ENCODE data around the gene PIGQ. TPM values are rescaled to one million over a fixed set of nuclear protein-coding genes. Genes with fewer than 3 reads are reported as not detected.

Gene PIGQ
- 29.7 to 46.5 TPM (median 42.0 TPM) in 5 replicates for total RNA-seq (2022; extraction: Qiagen RNA extraction)

GRCh38 chr16:569445-570254 lies at the start of gene PIGQ:
Gene PIGQ, plus strand, starts transcription at chr16:569968. Its CDS starts 4,107 bp downstream, at chr16:574075.

GRCh38 chr16:527015-527903 lies 42.5 kb upstream of the PIGQ start, which contains the start of gene CAPN15:
Gene CAPN15, plus strand, starts transcription at chr16:527712. Its CDS starts 19,127 bp downstream, at chr16:546839.

GRCh38 chr16:560204-560700 lies 9.5 kb upstream of the PIGQ start, which contains the start of gene PRR35:
Gene PRR35, plus strand, starts transcription at chr16:560394. Its CDS starts 2,901 bp downstream, at chr16:563295.

GRCh38 chr16:566475-567372 lies 3.0 kb upstream of the PIGQ start, which contains the start of gene NHLRC4:
Gene NHLRC4, plus strand, starts transcription at chr16:567005. Its CDS starts 1,043 bp downstream, at chr16:568048.

GRCh38 chr16:589658-590187 lies 20.0 kb downstream of the PIGQ start, which contains the start of gene RAB40C:
Gene RAB40C, plus strand, starts transcription at chr16:590066. Its CDS starts 226 bp downstream, at chr16:590292.

GRCh38 chr16:630815-631405 lies 61.1 kb downstream of the PIGQ start, which contains the start of gene WFIKKN1:
Gene WFIKKN1, plus strand, starts transcription at chr16:630985. Its CDS starts 269 bp downstream, at chr16:631254.

Other genes with a start within 250 kb of the PIGQ start
- 26.1 to 36.7 TPM (median 35.3 TPM) in 5 replicates for gene AXIN1, start 217.2 kb upstream of the PIGQ start, total RNA-seq (2022; extraction: Qiagen RNA extraction)
- gene MRPL28, start 199.4 kb upstream of the PIGQ start, total RNA-seq (2022; extraction: Qiagen RNA extraction), result 122 to 138 TPM (median 130 TPM) in 5 replicates
- gene PGAP6, start 188.0 kb upstream of the PIGQ start, total RNA-seq (2022; extraction: Qiagen RNA extraction), result 25.0 to 40.2 TPM (median 40.2 TPM) in 5 replicates
- gene NME4, start 172.8 kb upstream of the PIGQ start, total RNA-seq (2022; extraction: Qiagen RNA extraction), result 274 to 468 TPM (median 443 TPM) in 5 replicates
- 19.7 to 30.5 TPM (median 29.6 TPM) in 5 replicates for gene DECR2, start 168.1 kb upstream of the PIGQ start, total RNA-seq (2022; extraction: Qiagen RNA extraction)
- 19.3 to 25.6 TPM (median 21.6 TPM) in 5 replicates for gene RAB11FIP3, start 144.3 kb upstream of the PIGQ start, total RNA-seq (2022; extraction: Qiagen RNA extraction)
- gene CAPN15, start 42.3 kb upstream of the PIGQ start, total RNA-seq (2022; extraction: Qiagen RNA extraction), result 43.1 to 85.3 TPM (median 79.8 TPM) in 5 replicates
- 0.11 to 0.21 TPM (median 0.16 TPM) in 5 replicates for gene PRR35, start 9.6 kb upstream of the PIGQ start, total RNA-seq (2022; extraction: Qiagen RNA extraction)
- gene NHLRC4, start 3.0 kb upstream of the PIGQ start, total RNA-seq (2022; extraction: Qiagen RNA extraction), result 0.18 to 0.31 TPM (median 0.23 TPM) in 5 replicates
- gene RAB40C, start 20.1 kb downstream of the PIGQ start, total RNA-seq (2022; extraction: Qiagen RNA extraction), result 13.6 to 21.0 TPM (median 19.8 TPM) in 5 replicates
- gene WFIKKN1, start 61.0 kb downstream of the PIGQ start, total RNA-seq (2022; extraction: Qiagen RNA extraction), result 0.10 to 0.22 TPM (median 0.17 TPM) in 5 replicates
- 80.2 to 152 TPM (median 145 TPM) in 5 replicates for gene METTL26, start 66.3 kb downstream of the PIGQ start, total RNA-seq (2022; extraction: Qiagen RNA extraction)
- 18.9 to 46.8 TPM (median 43.8 TPM) in 5 replicates for gene MCRIP2, start 71.9 kb downstream of the PIGQ start, total RNA-seq (2022; extraction: Qiagen RNA extraction)
- 15.6 to 33.0 TPM (median 31.9 TPM) in 5 replicates for gene WDR90, start 79.4 kb downstream of the PIGQ start, total RNA-seq (2022; extraction: Qiagen RNA extraction)
- 60.9 to 107 TPM (median 100 TPM) in 5 replicates for gene RHOT2, start 98.2 kb downstream of the PIGQ start, total RNA-seq (2022; extraction: Qiagen RNA extraction)
- gene RHBDL1, start 105.7 kb downstream of the PIGQ start, total RNA-seq (2022; extraction: Qiagen RNA extraction), result 0.35 to 2.0 TPM (median 1.6 TPM) in 5 replicates
- gene STUB1, start 110.4 kb downstream of the PIGQ start, total RNA-seq (2022; extraction: Qiagen RNA extraction), result 81.2 to 132 TPM (median 119 TPM) in 5 replicates
- 59.4 to 85.3 TPM (median 82.4 TPM) in 5 replicates for gene JMJD8, start 114.4 kb downstream of the PIGQ start, total RNA-seq (2022; extraction: Qiagen RNA extraction)
- 4.4 to 6.5 TPM (median 6.0 TPM) in 5 replicates for gene WDR24, start 120.4 kb downstream of the PIGQ start, total RNA-seq (2022; extraction: Qiagen RNA extraction)
- gene FBXL16, start 135.8 kb downstream of the PIGQ start, total RNA-seq (2022; extraction: Qiagen RNA extraction), result 2.7 to 5.7 TPM (median 5.3 TPM) in 5 replicates
- gene METRN, start 145.2 kb downstream of the PIGQ start, total RNA-seq (2022; extraction: Qiagen RNA extraction), result 68.1 to 229 TPM (median 214 TPM) in 5 replicates
- 27.8 to 63.8 TPM (median 62.1 TPM) in 5 replicates for gene ANTKMT, start 151.2 kb downstream of the PIGQ start, total RNA-seq (2022; extraction: Qiagen RNA extraction)
- gene CCDC78, start 156.5 kb downstream of the PIGQ start, total RNA-seq (2022; extraction: Qiagen RNA extraction), result 3.5 to 7.1 TPM (median 6.3 TPM) in 5 replicates
- 13.9 to 21.0 TPM (median 20.3 TPM) in 5 replicates for gene HAGHL, start 157.1 kb downstream of the PIGQ start, total RNA-seq (2022; extraction: Qiagen RNA extraction)
- gene CIAO3, start 171.0 kb downstream of the PIGQ start, total RNA-seq (2022; extraction: Qiagen RNA extraction), result 19.6 to 27.7 TPM (median 25.6 TPM) in 5 replicates
- 2.1 to 3.7 TPM (median 2.5 TPM) in 5 replicates for gene MSLN, start 190.8 kb downstream of the PIGQ start, total RNA-seq (2022; extraction: Qiagen RNA extraction)
- gene RPUSD1, start 218.4 kb downstream of the PIGQ start, total RNA-seq (2022; extraction: Qiagen RNA extraction), result 33.6 to 55.9 TPM (median 53.5 TPM) in 5 replicates
- 15.9 to 33.5 TPM (median 29.7 TPM) in 5 replicates for gene CHTF18, start 218.7 kb downstream of the PIGQ start, total RNA-seq (2022; extraction: Qiagen RNA extraction)
- gene GNG13, start 230.8 kb downstream of the PIGQ start, total RNA-seq (2022; extraction: Qiagen RNA extraction), result not detected in 5 replicates